LNCAP (cell line): ENCODE results near the gene KLF3.

Experiments
- TF ChIP-seq, protein P1 (sequence below): fragments of 450-650 bp; IDR thresholded peaks from 2 replicates; pipeline ENCODE4 v1.5.1; 2017; ENCODE audit warnings: mild to moderate bottlenecking

Gene KLF3

DNA sequence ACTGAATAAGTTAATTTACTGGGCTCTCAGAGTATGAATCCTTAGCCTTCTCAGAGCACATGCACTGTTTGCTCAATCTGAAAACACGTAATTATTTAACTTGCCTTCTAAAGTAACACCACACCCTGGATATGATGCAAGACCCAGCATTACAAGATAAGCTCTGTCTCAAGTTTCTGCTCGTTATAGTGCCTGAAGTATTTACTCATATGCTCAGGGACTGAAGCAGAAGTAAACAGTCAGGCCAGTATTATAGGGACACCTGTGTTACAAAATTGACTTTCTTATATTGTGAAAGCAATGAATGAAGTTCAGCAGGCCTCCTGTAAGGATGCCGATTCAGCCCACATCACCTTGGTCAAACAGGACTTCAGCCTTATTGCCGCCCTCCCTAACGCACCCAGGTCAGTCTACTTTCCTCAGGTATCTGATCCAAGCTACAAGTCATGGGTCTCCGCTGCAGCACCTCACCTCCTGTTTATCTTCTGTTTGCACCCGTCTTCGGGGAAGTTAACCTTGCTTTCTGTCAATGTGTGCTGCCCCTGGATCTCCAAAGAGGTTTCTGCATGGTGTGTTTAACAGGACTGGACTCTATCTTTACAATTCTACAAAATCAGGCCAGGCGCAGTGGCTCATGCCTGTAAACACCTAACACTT lies 42.8 kb upstream of the KLF3 start:
- TF ChIP-seq, protein P1, sequence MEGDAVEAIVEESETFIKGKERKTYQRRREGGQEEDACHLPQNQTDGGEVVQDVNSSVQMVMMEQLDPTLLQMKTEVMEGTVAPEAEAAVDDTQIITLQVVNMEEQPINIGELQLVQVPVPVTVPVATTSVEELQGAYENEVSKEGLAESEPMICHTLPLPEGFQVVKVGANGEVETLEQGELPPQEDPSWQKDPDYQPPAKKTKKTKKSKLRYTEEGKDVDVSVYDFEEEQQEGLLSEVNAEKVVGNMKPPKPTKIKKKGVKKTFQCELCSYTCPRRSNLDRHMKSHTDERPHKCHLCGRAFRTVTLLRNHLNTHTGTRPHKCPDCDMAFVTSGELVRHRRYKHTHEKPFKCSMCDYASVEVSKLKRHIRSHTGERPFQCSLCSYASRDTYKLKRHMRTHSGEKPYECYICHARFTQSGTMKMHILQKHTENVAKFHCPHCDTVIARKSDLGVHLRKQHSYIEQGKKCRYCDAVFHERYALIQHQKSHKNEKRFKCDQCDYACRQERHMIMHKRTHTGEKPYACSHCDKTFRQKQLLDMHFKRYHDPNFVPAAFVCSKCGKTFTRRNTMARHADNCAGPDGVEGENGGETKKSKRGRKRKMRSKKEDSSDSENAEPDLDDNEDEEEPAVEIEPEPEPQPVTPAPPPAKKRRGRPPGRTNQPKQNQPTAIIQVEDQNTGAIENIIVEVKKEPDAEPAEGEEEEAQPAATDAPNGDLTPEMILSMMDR: no peak

DNA sequence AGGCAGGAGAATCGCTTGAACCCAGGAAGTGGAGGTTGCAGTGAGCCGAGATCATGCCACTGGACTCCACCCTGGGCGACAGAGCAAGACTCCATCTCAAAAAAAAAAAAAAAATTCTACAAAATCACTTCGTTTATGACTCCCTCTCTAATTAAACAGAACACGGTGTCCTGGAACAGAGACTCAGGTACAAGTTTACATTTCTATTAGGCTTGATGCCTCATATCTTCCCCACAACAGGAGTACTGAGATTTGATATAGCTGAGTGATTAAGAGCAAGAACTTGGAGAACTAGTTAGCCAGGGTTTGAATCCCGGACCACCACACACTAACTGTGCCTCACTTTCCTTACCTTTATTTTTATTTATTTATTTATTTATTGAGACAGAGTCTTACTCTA lies 42.2 kb upstream of the KLF3 start:
- TF ChIP-seq, protein P1: no peak

- TF ChIP-seq, protein P1: no peak
Measured at GRCh38 chr4:38623260-38623659, 40.7 kb upstream of the KLF3 start.

GRCh38 chr4:38624311-38624710 lies 39.7 kb upstream of the KLF3 start:
- TF ChIP-seq, protein P1: no peak

- TF ChIP-seq, protein P1: no peak
Measured at GRCh38 chr4:38625508-38625907, 38.5 kb upstream of the KLF3 start.

GRCh38 chr4:38630519-38630918 lies 33.5 kb upstream of the KLF3 start:
- TF ChIP-seq, protein P1: no peak

DNA sequence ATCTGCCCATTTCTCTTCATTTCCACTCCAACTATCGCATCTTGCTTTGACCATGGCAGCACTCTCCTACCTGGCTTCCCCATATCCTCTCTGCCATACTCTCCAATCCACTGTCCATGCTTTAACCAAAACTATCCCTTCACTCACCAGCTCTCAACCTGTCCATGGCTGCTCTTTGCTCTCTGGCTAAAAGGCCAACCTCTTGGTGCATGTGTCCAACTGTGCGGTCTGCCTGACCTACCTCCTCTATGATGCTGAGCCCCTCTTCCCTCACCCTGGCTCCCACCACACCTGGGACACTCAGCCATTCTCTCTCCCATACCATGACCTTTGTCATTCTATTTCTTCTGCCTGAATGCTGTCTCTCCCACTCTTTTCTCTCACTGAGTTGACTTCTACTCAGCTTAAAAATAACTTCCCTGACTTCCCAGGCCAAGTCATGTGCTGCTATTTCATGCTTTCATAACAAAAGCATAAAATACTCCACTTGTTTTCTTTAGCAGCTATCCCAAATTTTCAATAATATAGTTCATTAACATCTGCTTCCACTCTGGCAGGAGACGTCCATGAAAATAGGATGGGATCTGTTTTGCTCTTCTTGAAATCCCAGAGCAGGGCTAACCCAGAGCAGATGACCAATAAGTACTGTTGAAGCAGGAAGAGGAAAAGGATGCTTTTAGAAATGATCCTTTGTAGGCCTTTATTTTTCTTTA lies 29.8 kb upstream of the KLF3 start:
- TF ChIP-seq, protein P1: no peak
